Inferior parietal cortex (tissue), 1 donor: ENCODE measurements around the gene HADHA.

Source experiments
- DNase-seq: peaks from one replicate; pipeline ENCODE4 v3.0.0-alpha.2; 2016; ENCODE audit errors: extremely low spot score

Gene HADHA

GRCh38 chr2:26245231-26245732 lies 850 bp upstream of the HADHA start:
- peak; percentile 47 for DNase-seq

- DNase-seq, result peak; percentile 50
These were observed 743 bp downstream of the HADHA start for GRCh38 chr2:26243470-26244308.

GRCh38 chr2:26241928-26242436 lies 2.5 kb downstream of the HADHA start:
- DNase-seq, result no peak

- DNase-seq, result no peak
These were observed 6.0 kb downstream of the HADHA start for GRCh38 chr2:26238311-26238958.

- DNase-seq, result no peak
These were observed 6.6 kb downstream of the HADHA start for GRCh38 chr2:26237868-26238267.

GRCh38 chr2:26235089-26235488 lies 9.3 kb downstream of the HADHA start:
- no peak for DNase-seq

GRCh38 chr2:26230806-26231205 lies 13.6 kb downstream of the HADHA start:
- no peak for DNase-seq

GRCh38 chr2:26229595-26229994 lies 14.8 kb downstream of the HADHA start:
- no peak for DNase-seq

- no peak for DNase-seq
These were observed 20.3 kb downstream of the HADHA start for GRCh38 chr2:26224095-26224494.

GRCh38 chr2:26223018-26223417 lies 21.4 kb downstream of the HADHA start:
- DNase-seq, result no peak

- DNase-seq, result no peak
These were observed 26.7 kb downstream of the HADHA start for GRCh38 chr2:26217720-26218119.

GRCh38 chr2:26216587-26216986 lies 27.8 kb downstream of the HADHA start:
- DNase-seq, result no peak

- no peak for DNase-seq
These were observed 28.6 kb downstream of the HADHA start for GRCh38 chr2:26215833-26216232.

- DNase-seq, result no peak
These were observed 29.7 kb downstream of the HADHA start for GRCh38 chr2:26214759-26215158.

- DNase-seq, result no peak
These were observed 32.4 kb downstream of the HADHA start for GRCh38 chr2:26212011-26212410.

GRCh38 chr2:26203906-26204305 lies 40.5 kb downstream of the HADHA start:
- no peak for DNase-seq

- DNase-seq, result no peak
These were observed 41.4 kb downstream of the HADHA start for GRCh38 chr2:26202981-26203490.

- DNase-seq, result no peak
These were observed 46.9 kb downstream of the HADHA start for GRCh38 chr2:26197516-26197915.

- peak; percentile 32 for DNase-seq
These were observed 47.6 kb downstream of the HADHA start for GRCh38 chr2:26196683-26197418.

- no peak for DNase-seq
These were observed 49.1 kb downstream of the HADHA start for GRCh38 chr2:26195040-26195984.
